ENCODE measurements around the gene FFAR3.

- TF ChIP-seq ZNF658 (tag by site-specific recombination; IDR thresholded peaks at IDR 0.05) (no peak), CTCF (tag by site-specific recombination; IDR thresholded peaks at IDR 0.05) (no peak), ZNF114 (tag by site-specific recombination; IDR thresholded peaks at IDR 0.05) (no peak)
- TF ChIP-seq, protein P1, sequence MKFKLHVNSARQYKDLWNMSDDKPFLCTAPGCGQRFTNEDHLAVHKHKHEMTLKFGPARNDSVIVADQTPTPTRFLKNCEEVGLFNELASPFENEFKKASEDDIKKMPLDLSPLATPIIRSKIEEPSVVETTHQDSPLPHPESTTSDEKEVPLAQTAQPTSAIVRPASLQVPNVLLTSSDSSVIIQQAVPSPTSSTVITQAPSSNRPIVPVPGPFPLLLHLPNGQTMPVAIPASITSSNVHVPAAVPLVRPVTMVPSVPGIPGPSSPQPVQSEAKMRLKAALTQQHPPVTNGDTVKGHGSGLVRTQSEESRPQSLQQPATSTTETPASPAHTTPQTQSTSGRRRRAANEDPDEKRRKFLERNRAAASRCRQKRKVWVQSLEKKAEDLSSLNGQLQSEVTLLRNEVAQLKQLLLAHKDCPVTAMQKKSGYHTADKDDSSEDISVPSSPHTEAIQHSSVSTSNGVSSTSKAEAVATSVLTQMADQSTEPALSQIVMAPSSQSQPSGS (tag by site-specific recombination; IDR thresholded peaks at IDR 0.05; ENCODE audit: low read depth): no peak
Observed at GRCh38 chr19:35310331-35310730, 47.9 kb upstream of the FFAR3 start.

Measured in HEK293 (cell line).